Measurements from ENCODE around the gene SPPL3. TPM values are rescaled to one million over a fixed set of nuclear protein-coding genes. Genes with fewer than 3 reads are reported as not detected.

SPPL3 gene
- polyA plus RNA-seq, 1 experiment = 13.2 TPM

DNA sequence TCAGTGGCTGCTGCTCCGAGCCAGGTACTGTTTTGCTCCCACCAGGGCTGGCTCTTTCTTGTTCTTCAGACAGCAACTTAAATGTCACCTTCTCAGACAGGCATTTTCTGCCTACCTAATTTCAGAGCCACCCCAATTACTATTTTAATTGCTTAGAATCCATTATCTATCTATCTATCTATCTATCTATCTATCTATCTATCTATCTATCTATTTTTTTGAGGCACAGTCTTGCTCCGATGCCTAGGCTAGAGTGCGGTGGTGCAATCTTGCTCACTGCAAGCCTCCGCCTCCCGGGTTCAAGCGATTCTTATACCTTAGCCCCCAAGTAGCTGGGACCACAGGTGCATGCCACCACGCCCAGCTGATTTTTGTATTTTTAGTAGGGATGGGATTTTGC lies 58.5 kb downstream of the SPPL3 start:
- Histone ChIP-seq H3K36me3 (ENCODE audit: control insufficient read depth, insufficient read depth, low read length) (no peaks in the 10 kb centered on the region), H3K27me3 (ENCODE audit: control insufficient read depth, insufficient read depth, low read length) (no peaks in the 10 kb centered on the region), H3K4me3 (ENCODE audit: low read depth, low read length) (no peak overlapping the region)
- CTCF ChIA-PET = interaction anchor here (0.5 to 1.3 kb wide), 2 partner anchors 18 to 31 kb away, joined by 3 read pairs; no protein-coding TSS in a partner anchor
- POLR2A ChIA-PET = no interaction called here
- TF ChIP-seq, protein P1, sequence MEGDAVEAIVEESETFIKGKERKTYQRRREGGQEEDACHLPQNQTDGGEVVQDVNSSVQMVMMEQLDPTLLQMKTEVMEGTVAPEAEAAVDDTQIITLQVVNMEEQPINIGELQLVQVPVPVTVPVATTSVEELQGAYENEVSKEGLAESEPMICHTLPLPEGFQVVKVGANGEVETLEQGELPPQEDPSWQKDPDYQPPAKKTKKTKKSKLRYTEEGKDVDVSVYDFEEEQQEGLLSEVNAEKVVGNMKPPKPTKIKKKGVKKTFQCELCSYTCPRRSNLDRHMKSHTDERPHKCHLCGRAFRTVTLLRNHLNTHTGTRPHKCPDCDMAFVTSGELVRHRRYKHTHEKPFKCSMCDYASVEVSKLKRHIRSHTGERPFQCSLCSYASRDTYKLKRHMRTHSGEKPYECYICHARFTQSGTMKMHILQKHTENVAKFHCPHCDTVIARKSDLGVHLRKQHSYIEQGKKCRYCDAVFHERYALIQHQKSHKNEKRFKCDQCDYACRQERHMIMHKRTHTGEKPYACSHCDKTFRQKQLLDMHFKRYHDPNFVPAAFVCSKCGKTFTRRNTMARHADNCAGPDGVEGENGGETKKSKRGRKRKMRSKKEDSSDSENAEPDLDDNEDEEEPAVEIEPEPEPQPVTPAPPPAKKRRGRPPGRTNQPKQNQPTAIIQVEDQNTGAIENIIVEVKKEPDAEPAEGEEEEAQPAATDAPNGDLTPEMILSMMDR (IDR thresholded peaks at IDR 0.05; ENCODE audit: insufficient read depth, low read depth, low read length) = no peak
- DNase-seq (ENCODE audit: low read depth) = no peak

DNA sequence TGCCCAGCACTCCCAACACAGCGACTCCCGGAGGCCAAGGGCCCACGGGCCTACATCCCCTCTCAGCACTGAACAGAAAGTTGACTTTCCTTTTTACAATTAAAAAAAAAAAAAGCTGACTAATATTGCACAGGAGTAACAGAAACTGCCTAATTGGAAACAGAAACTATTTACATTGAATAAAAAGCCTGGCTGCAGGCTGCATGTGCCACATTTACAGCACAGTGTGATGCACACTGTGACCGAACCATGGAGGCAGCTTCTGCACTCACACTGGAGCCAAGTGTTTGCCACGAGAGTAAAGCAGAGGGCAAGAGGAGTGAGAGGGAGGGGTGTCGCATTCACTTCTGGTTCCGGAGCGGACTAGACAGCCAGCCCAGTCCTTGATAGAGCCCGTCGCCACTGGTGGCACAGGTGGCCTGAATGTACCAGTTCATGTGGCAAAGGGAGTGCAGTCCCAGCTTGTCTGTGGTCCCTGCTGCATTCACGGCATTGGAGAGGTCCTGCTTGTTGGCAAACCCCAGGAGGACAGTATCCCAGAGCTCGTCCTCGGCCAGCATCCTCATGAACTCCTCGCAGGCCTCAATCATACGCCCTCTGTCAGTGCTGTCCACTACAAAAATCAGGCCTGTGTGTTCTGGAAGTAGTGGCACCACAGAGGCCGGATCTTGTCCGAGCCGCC lies 59.2 kb downstream of the SPPL3 start:
- ChIA-PET CTCF (interaction anchor here (1.0 to 1.3 kb wide), 2 partner anchors 18 to 215 kb away, joined by 3 read pairs; no protein-coding TSS in a partner anchor), POLR2A (no interaction called here)
- DNase-seq (ENCODE audit: low read depth) = no peak
- no peaks in the 10 kb centered on the region for H3K27me3 ChIP-seq (ENCODE audit: control insufficient read depth, insufficient read depth, low read length)
- H3K36me3 ChIP-seq (ENCODE audit: control insufficient read depth, insufficient read depth, low read length) = no peaks in the 10 kb centered on the region
- H3K4me3 ChIP-seq (ENCODE audit: low read depth, low read length) = no peak overlapping the region
- TF ChIP-seq, protein P1 (IDR thresholded peaks at IDR 0.05; ENCODE audit: insufficient read depth, low read depth, low read length) = no peak

DNA sequence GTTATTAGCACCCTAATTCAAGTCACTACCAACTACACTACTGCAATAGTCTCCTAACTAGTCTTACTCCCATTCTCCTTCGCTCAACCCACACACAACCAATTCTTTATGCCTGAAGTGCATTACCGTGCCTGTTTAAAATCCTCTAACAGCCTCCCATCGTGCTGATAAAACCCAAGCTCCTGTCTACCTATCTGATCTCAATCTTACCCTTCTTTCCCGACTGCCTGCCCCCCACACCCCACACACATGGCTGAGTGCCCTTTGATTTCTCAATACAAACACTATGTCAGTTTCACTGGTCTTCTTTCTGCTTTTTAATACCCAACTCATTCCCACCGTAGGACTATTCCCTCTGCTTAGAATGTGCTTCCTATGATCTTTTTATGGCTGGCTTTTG lies 59.9 kb downstream of the SPPL3 start:
- ChIA-PET CTCF (interaction anchor here (1.0 kb wide), 1 partner anchor 216 kb away, joined by 3 read pairs; no protein-coding TSS in a partner anchor), POLR2A (no interaction called here)
- Histone ChIP-seq H3K4me3 (ENCODE audit: low read depth, low read length) (no peak overlapping the region), H3K27me3 (ENCODE audit: control insufficient read depth, insufficient read depth, low read length) (no peaks in the 10 kb centered on the region), H3K36me3 (ENCODE audit: control insufficient read depth, insufficient read depth, low read length) (no peaks in the 10 kb centered on the region)
- DNase-seq (ENCODE audit: low read depth) = no peak
- TF ChIP-seq, protein P1 (IDR thresholded peaks at IDR 0.05; ENCODE audit: insufficient read depth, low read depth, low read length) = no peak

DNA sequence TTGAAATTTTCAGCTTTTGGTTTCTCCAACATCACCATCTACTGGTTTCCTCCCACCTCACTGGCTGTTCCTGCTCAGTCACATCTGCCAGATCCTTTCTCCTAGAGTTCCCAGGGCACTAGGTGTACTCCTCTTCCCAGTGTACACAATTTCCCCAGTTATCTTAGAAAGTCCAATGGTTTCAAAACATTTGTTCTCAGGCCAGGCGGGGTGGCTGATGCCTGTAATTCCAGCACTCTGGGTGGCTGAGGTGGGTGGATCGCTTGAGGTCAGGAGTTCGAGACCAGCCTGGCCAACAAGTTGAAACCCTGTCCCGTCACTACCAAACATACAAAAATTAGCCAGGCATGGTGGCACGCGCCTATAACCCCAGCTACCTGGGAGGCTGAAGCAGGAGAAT lies 60.7 kb downstream of the SPPL3 start:
- POLR2A ChIA-PET = no interaction called here
- Histone ChIP-seq H3K4me3 (ENCODE audit: low read depth, low read length) (no peak overlapping the region), H3K36me3 (ENCODE audit: control insufficient read depth, insufficient read depth, low read length) (no peaks in the 10 kb centered on the region), H3K27me3 (ENCODE audit: control insufficient read depth, insufficient read depth, low read length) (no peaks in the 10 kb centered on the region)
- DNase-seq (ENCODE audit: low read depth) = no peak
- CTCF ChIA-PET = no interaction called here
- TF ChIP-seq, protein P1 (IDR thresholded peaks at IDR 0.05; ENCODE audit: insufficient read depth, low read depth, low read length) = no peak

DNA sequence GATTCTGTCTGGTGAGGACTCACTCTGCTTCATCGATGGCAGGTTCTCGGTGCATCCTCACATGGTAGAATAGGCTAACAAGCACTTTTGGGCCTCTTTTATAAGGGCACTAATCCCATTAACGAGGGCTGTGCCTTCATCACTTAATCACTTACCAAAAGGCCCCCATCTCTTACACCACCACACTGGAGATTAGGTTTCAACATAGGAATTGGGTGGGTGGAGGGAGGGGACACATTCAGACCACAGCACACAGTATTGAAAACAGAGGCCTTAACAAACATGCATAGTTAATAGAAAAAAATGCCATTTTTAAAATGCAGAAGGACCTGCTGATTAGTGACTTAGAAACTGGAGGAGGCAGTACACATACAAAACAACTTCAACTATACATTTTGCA lies 61.6 kb downstream of the SPPL3 start:
- CTCF ChIA-PET = no interaction called here
- Histone ChIP-seq H3K4me3 (ENCODE audit: low read depth, low read length) (no peak overlapping the region), H3K36me3 (ENCODE audit: control insufficient read depth, insufficient read depth, low read length) (no peaks in the 10 kb centered on the region), H3K27me3 (ENCODE audit: control insufficient read depth, insufficient read depth, low read length) (no peaks in the 10 kb centered on the region)
- POLR2A ChIA-PET = no interaction called here
- TF ChIP-seq, protein P1 (IDR thresholded peaks at IDR 0.05; ENCODE audit: insufficient read depth, low read depth, low read length) = no peak
- DNase-seq (ENCODE audit: low read depth) = no peak

All from BJ (cell line).